HepG2 (cell line): ENCODE results near the gene NCF2.

Experiments
- RFX5 ChIP-seq: IDR thresholded peaks from 2 replicates; pipeline ENCODE4 v1.6.1; 2011; ENCODE audit warnings: low read depth, low read length, improper control_type of control experiment
- TCF7 ChIP-seq: sonication (generic); IDR thresholded peaks from 2 replicates; pipeline ENCODE4 v1.6.1; 2016; ENCODE audit warnings: antibody characterized with exemption, low read depth
- TP53 ChIP-seq: sonication (generic); formaldehyde crosslinking; conservative IDR thresholded peaks from 2 replicates; pipeline ENCODE4 v1.4.0; 2020; ENCODE audit warnings: missing genetic modification reagents
- ZNF280D ChIP-seq: sonication (generic); formaldehyde crosslinking; IDR thresholded peaks from 2 replicates; pipeline ENCODE4 v1.5.1; 2020; ENCODE audit warnings: mild to moderate bottlenecking, missing genetic modification reagents
- TF ChIP-seq, protein P1 (sequence below): sonication (generic); formaldehyde crosslinking; IDR thresholded peaks from 2 replicates; pipeline ENCODE4 v1.5.0; 2020; ENCODE audit warnings: mild to moderate bottlenecking, missing genetic modification reagents, moderate library complexity
- TF ChIP-seq, protein P2 (sequence below): sonication (generic); formaldehyde crosslinking; IDR thresholded peaks from 2 replicates; pipeline ENCODE4 v1.4.0; 2020; ENCODE audit warnings: mild to moderate bottlenecking, missing genetic modification reagents, borderline replicate concordance
- TF ChIP-seq, protein P3 (sequence below): sonication (generic); formaldehyde crosslinking; IDR thresholded peaks from 2 replicates; pipeline ENCODE4 v1.4.0; 2020; ENCODE audit warnings: missing genetic modification reagents

DNA sequence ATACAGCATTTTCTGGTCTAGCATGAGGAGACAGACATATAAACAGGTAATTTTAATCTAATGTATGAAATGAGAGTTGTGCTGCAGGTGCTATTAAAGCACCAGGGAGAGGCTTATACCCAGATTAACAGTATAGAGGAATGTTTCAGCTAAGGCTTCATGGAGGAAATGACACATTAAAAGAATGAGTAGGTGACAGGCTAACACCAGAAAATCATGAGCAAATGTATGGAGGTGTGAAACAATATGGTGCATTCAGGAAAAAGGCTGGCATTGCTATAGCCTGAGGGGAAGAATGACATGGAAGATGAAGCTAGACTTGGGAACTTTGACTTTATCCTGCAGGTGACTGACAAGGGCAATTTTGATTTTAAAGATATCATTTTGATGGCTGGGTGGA lies 38.3 kb upstream of the NCF2 start:
- no peak for TF ChIP-seq TCF7
- TF ChIP-seq, protein P1, sequence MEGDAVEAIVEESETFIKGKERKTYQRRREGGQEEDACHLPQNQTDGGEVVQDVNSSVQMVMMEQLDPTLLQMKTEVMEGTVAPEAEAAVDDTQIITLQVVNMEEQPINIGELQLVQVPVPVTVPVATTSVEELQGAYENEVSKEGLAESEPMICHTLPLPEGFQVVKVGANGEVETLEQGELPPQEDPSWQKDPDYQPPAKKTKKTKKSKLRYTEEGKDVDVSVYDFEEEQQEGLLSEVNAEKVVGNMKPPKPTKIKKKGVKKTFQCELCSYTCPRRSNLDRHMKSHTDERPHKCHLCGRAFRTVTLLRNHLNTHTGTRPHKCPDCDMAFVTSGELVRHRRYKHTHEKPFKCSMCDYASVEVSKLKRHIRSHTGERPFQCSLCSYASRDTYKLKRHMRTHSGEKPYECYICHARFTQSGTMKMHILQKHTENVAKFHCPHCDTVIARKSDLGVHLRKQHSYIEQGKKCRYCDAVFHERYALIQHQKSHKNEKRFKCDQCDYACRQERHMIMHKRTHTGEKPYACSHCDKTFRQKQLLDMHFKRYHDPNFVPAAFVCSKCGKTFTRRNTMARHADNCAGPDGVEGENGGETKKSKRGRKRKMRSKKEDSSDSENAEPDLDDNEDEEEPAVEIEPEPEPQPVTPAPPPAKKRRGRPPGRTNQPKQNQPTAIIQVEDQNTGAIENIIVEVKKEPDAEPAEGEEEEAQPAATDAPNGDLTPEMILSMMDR: no peak
- no peak for TF ChIP-seq TP53 (CRISPR knock-in tag)
- TF ChIP-seq ZNF280D (CRISPR knock-in tag): no peak
- no peak for TF ChIP-seq RFX5
- TF ChIP-seq, protein P2, sequence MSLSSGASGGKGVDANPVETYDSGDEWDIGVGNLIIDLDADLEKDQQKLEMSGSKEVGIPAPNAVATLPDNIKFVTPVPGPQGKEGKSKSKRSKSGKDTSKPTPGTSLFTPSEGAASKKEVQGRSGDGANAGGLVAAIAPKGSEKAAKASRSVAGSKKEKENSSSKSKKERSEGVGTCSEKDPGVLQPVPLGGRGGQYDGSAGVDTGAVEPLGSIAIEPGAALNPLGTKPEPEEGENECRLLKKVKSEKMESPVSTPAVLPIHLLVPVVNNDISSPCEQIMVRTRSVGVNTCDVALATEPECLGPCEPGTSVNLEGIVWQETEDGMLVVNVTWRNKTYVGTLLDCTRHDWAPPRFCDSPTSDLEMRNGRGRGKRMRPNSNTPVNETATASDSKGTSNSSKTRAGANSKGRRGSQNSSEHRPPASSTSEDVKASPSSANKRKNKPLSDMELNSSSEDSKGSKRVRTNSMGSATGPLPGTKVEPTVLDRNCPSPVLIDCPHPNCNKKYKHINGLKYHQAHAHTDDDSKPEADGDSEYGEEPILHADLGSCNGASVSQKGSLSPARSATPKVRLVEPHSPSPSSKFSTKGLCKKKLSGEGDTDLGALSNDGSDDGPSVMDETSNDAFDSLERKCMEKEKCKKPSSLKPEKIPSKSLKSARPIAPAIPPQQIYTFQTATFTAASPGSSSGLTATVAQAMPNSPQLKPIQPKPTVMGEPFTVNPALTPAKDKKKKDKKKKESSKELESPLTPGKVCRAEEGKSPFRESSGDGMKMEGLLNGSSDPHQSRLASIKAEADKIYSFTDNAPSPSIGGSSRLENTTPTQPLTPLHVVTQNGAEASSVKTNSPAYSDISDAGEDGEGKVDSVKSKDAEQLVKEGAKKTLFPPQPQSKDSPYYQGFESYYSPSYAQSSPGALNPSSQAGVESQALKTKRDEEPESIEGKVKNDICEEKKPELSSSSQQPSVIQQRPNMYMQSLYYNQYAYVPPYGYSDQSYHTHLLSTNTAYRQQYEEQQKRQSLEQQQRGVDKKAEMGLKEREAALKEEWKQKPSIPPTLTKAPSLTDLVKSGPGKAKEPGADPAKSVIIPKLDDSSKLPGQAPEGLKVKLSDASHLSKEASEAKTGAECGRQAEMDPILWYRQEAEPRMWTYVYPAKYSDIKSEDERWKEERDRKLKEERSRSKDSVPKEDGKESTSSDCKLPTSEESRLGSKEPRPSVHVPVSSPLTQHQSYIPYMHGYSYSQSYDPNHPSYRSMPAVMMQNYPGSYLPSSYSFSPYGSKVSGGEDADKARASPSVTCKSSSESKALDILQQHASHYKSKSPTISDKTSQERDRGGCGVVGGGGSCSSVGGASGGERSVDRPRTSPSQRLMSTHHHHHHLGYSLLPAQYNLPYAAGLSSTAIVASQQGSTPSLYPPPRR (CRISPR knock-in tag): no peak
- TF ChIP-seq, protein P3, sequence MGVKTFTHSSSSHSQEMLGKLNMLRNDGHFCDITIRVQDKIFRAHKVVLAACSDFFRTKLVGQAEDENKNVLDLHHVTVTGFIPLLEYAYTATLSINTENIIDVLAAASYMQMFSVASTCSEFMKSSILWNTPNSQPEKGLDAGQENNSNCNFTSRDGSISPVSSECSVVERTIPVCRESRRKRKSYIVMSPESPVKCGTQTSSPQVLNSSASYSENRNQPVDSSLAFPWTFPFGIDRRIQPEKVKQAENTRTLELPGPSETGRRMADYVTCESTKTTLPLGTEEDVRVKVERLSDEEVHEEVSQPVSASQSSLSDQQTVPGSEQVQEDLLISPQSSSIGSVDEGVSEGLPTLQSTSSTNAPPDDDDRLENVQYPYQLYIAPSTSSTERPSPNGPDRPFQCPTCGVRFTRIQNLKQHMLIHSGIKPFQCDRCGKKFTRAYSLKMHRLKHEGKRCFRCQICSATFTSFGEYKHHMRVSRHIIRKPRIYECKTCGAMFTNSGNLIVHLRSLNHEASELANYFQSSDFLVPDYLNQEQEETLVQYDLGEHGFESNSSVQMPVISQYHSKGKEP: no peak
